Heart left ventricle (tissue), 13 donors: ENCODE results near the gene PRPSAP2.

ENCODE experiments used
- CTCF ChIP-seq, 12 donors: fragments of 200-600 bp; sonication (generic) in 4 of 12; IDR thresholded peaks; one replicate each; pipeline versions ENCODE4 v1.5.0 to v1.8.0; 2018 to 2022; ENCODE audit warnings: antibody characterized with exemption in 12 of 12, mild to moderate bottlenecking in 5 of 12
- POLR2A ChIP-seq, 2 donors: fragments of 450-650 bp; IDR thresholded peaks; one replicate each; pipeline ENCODE4 v1.6.1; 2017; ENCODE audit warnings: antibody characterized with exemption in 2 of 2, mild to moderate bottlenecking in 2 of 2, moderate library complexity in 2 of 2
- donor health status: ischemic (EF 13 %, LVEDD 7.1; RV severe dilation, severe dysfunction).
- donor health status: DM: no; HTN: yes; CAD: no.
- donor health status: DM: no; HTN: no; CAD: no.
- donor health status: ischemic (EF 25% LVEDD 6.9; RV normal size, moderate dysfunction).
- donor health status: ischemic (EF 25% LVEDD 5.7; RV mildly dilated, moderate dysfunction).
- donor health status: ischemic (EF 35%, LVEDD 5.7; RV mildly dilated, moderate dysfunction).
- donor health status: nonischemic (EF 11% LVEDD 7.7; RV severe dilation, severe dysfunction).
- donor health status: DM: yes; HTN: yes; CAD: no.
- donor health status: PGD.
- donor health status: ischemic (EF 29% LVEDD 5.4; RV normal size, mild dysfunction).
- donor health status: nonischemic (EF 23%, LVEDD 6.1; RV moderate dilation, normal function).

GRCh38 chr17:18949566-18949965, 91.6 kb downstream of the PRPSAP2 start:
- TF ChIP-seq CTCF (IDR thresholded peaks at IDR 0.05): no peak
- TF ChIP-seq POLR2A (IDR thresholded peaks at IDR 0.05): no peak
